ENCODE data around the gene PPIP5K2. TPM values are rescaled to one million over a fixed set of nuclear protein-coding genes. Genes with fewer than 3 reads are reported as not detected.
A peak's percentile ranks its signal among the peaks of the same experiment; 100 is the strongest.
"Not testable (repeated sequence)": the region's sequence is repeated elsewhere in the genome, so short reads cannot be mapped to it uniquely, and the experiment has no call there.

The PPIP5K2 gene
- polyA plus RNA-seq, result 133 and 153 TPM in 2 replicates
- 174 and 220 TPM in 2 replicates for polyA minus RNA-seq

DNA sequence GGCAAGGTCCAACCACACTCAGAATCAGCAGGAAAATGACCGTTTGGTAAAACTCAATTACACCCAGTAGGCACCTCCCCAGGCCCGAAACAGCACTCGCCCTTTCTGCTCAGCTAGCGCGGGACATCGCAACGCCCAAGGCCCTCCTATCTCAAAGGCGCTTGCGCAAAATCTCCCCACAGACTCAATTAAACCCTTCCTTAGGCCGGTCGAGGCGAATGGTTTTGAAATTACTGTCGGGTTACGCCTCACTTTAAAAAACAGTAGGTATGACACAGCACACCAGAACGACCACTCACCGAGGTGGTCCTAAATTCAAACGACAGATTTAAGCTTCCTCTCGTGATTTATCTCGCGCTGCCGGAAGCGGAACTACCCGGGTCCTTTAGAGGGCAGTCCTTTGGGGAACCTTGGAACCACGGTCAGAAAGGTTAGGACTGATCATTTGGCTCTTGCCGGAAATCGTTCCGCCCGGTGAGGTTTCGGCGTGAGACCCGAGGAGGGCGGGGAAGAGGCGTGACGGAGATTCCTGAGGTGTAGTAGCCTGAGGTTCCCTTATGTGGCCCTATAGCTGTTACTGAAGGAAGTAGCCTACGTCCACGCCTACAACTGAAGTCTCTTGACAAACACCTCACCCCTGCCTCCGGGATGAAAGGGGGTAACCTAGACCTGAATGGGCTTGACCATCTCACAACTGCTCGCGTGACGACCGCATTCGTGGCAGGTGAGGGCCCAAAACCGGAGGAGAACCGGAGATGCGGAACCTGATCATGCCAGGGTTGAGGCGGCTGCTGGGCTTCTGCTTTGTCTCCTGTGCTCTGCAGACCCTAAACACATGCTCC is at the start of gene PPIP5K2, which contains the start of gene GIN1:
PPIP5K2 (plus strand) TSS at position 537 of the 842 bp plus-strand sequence. CDS start 9,289 bp downstream, outside the sequence.
GIN1 (minus strand) TSS at position 374 of the 842 bp plus-strand sequence. CDS start 11,431 bp downstream, outside the sequence.
- TF ChIP-seq REST (IDR thresholded peaks at IDR 0.05; ENCODE audit: borderline replicate concordance), result peak; percentile 87
- peak; percentile 100 for TF ChIP-seq MXI1 (conservative IDR thresholded peaks at IDR 0.05; ENCODE audit: poor library complexity, severe bottlenecking)
- peak; percentile 64 for TF ChIP-seq TAF1 (IDR thresholded peaks at IDR 0.05; ENCODE audit: low read depth)
- no peak for TF ChIP-seq CTCF (IDR thresholded peaks at IDR 0.05; ENCODE audit: poor library complexity, severe bottlenecking)
- TF ChIP-seq EZH2 (IDR thresholded peaks at IDR 0.05; ENCODE audit: borderline replicate concordance, insufficient read depth, low read length, poor library complexity, severe bottlenecking), result no peak
- peak; percentile 31 for TF ChIP-seq RAD21 (conservative IDR thresholded peaks at IDR 0.05)
- peak; percentile 57 for TF ChIP-seq EP300 (conservative IDR thresholded peaks at IDR 0.05; ENCODE audit: poor library complexity, severe bottlenecking)
- peak; percentile 46 for TF ChIP-seq SMC3 (conservative IDR thresholded peaks at IDR 0.05; ENCODE audit: poor library complexity)
- peak; percentile 87 for TF ChIP-seq POLR2AphosphoS5 (IDR thresholded peaks at IDR 0.05)
- Histone ChIP-seq H3K4me2 (ENCODE audit: low read length) (peak within 1 kb of the TSS; percentile 67), H4K20me1 (ENCODE audit: insufficient read depth) (no peaks in the 10 kb centered on the region), H3K27ac (ENCODE audit: low read length) (peak within 1 kb of the TSS; percentile 89), H3K9me2 (ENCODE audit: insufficient read depth, low read length) (no peaks in the 10 kb centered on the region), H3K4me3 (ENCODE audit: low read length) (peak within 1 kb of the TSS; percentile 75), H3K9ac (ENCODE audit: low read length) (peak within 1 kb of the TSS; percentile 91), H3K27me3 (ENCODE audit: insufficient read depth, low read depth, low read length) (no peaks in the 10 kb centered on the region), H3K36me3 (ENCODE audit: insufficient read depth, low read length) (peaks cover 5% of the 10 kb centered on the region), H2AFZ (ENCODE audit: low read depth, low read length) (peak within 1 kb of the TSS; percentile 68), H3K9me3 (ENCODE audit: low read length) (no peaks in the 10 kb centered on the region), H3F3A (ENCODE audit: insufficient read depth, low read length, poor library complexity, severe bottlenecking) (no peaks in the 10 kb centered on the region), H3K79me2 (replicated peaks; ENCODE audit: insufficient read depth, low read length) (peaks cover 52% of the 10 kb centered on the region)

DNA sequence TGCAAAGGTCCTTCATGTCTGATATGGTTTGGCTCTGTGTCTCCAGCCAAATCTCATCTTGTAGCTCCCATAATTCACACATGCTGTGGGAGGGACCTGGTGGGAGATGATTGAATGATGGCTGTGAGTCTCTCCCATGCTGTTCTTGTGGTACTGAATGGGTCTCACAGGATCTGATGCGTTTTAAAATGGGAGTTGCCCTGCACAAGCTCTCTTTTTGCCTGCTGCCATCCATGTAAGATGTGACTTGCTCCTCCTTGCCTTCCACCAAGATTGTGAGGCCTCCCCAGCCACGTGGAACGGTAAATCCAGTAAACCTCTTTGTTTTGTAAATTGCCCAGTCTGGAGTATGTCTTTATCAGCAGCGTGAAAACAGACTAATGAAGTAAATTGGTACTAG is 46.6 kb upstream of the PPIP5K2 start:
- H3K79me2 ChIP-seq (replicated peaks; ENCODE audit: insufficient read depth, low read length); H3K36me3 ChIP-seq (ENCODE audit: insufficient read depth, low read length); H3K27me3 ChIP-seq (ENCODE audit: insufficient read depth, low read depth, low read length); H3K9ac ChIP-seq (ENCODE audit: low read length); H3F3A ChIP-seq (ENCODE audit: insufficient read depth, low read length, poor library complexity, severe bottlenecking); H3K27ac ChIP-seq (ENCODE audit: low read length); H3K4me2 ChIP-seq (ENCODE audit: low read length); H3K4me3 ChIP-seq (ENCODE audit: low read length); H3K9me2 ChIP-seq (ENCODE audit: insufficient read depth, low read length); H3K9me3 ChIP-seq (ENCODE audit: low read length); H2AFZ ChIP-seq (ENCODE audit: low read depth, low read length); H4K20me1 ChIP-seq (ENCODE audit: insufficient read depth): not testable (repeated sequence)
